Measurements from ENCODE around the gene CCNY. TPM values are rescaled to one million over a fixed set of nuclear protein-coding genes. Genes with fewer than 3 reads are reported as not detected.

The CCNY gene
- total RNA-seq, 1 experiment from 2014 or later, result 40.1 TPM

DNA sequence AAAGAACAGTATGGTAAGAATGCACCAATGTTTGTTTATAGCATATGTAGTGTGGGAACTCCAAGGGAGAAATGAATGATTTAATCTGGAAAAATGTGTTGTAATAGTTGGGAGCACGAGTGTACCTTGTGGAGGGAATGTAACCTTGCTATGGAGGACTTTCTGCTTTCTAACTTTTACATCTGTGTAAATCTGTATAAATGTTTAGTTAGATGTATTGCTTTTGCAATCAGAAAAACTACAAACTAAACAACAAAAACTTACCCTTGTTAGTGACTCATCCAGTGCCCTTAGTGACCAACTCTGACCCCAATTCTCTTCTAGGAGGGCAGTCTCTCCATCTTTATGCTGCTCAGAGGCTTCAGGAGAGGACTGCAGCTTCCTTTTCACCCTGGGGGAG, 89.3 kb downstream of the CCNY start:
- no peak for DNase-seq (ENCODE audit: low read depth)

GRCh38 chr10:35426657-35427056, 90.3 kb downstream of the CCNY start:
- no peak for DNase-seq (ENCODE audit: low read depth)

- DNase-seq (ENCODE audit: low read depth), result no peak
Measured at GRCh38 chr10:35427543-35427942, 91.2 kb downstream of the CCNY start.

DNA sequence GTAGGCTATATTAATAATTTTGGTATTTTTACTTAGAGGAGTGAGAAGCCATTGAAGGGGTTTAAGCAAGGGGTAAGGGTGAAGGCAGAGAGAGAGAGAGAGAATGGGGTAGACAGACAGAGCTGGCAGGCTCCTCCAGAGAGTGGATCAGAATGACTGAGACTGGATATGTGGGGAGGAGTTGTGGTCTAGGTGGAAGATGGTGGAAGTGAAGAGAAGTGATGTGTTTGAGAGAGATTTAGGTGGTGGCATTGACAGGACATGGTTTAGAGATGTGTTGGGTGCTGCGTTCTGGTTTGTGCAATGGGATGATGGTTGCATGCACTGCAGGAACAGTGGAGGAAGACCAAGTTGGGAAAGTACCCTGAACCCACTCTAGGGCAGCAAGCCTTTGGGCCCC, 92.2 kb downstream of the CCNY start:
- DNase-seq (ENCODE audit: low read depth), result no peak

DNA sequence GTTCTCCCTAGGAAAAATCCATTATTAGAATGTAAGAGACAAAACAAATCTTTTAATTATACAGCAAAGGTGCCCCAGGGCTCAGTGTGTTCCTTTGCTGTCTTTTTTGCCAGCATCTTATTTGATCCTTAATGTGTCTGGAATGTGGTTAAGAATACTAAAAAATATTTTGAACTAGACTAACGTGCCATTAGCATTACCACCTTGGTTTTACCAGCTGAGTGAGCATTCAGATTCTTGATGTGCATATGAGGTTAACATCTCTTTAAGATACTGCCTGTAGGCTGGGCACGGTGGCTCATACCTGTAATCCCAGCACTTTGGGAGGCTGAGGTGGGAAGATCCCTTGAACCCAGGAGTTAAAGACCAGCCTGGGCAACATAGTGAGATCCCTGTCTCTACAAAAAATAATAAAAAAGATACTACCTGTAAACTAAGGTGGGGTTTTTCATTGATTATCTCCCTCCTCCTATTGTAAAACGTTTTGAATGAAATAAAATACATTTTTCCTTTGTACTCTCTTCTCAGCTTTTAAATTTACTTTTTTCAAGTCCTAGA, 96.6 kb downstream of the CCNY start:
- no peak for DNase-seq (ENCODE audit: low read depth)

- peak; percentile 76 for DNase-seq (ENCODE audit: low read depth)
Measured at GRCh38 chr10:35433851-35434426, 97.6 kb downstream of the CCNY start.

DNA sequence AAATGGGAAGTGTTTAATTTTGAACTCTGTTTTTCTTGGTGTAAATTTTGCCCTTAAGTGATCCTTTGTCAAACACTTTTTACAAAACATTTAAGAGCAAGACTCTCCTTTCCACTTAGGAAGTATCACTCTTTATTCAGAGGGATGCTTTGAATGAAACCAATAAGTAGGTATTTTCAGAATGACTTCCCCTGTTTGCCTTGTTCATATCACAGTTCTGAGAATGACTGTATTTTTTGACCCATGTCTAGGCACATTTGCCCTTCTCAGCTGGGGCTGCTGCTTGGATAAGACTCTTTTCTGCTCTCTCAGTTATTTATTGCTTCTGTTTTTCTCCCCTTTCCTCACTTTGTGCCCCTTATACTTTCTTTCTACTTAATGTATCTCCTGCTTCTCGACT, 98.2 kb downstream of the CCNY start:
- DNase-seq (ENCODE audit: low read depth), result no peak

- no peak for DNase-seq (ENCODE audit: low read depth)
Measured at GRCh38 chr10:35435824-35436223, 99.5 kb downstream of the CCNY start.

GRCh38 chr10:35437829-35438228, 101.5 kb downstream of the CCNY start:
- no peak for DNase-seq (ENCODE audit: low read depth)

- no peak for DNase-seq (ENCODE audit: low read depth)
Measured at GRCh38 chr10:35438718-35439571, 102.6 kb downstream of the CCNY start.

DNA sequence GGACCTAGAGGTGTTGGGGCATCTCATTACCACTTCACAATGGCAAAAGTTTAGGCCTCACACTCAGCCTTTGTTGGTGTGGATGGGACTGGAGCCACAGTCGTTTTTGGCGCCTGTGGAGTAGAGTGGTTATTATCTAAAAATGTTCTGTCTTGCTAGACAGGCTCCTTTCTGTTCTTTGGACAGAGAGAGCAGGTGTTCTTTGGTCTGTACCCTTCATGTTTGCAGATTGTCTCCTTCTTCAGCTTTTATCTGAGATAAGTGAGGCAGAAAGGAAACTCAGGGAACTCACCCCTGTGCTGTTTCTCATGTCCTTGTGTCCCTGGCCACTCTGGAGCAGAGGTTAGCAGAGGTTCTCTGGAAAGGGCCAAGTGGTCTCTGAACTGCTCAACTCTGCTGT, 103.7 kb downstream of the CCNY start:
- DNase-seq (ENCODE audit: low read depth), result no peak

- DNase-seq (ENCODE audit: low read depth), result no peak
Measured at GRCh38 chr10:35442028-35442427, 105.7 kb downstream of the CCNY start.

DNA sequence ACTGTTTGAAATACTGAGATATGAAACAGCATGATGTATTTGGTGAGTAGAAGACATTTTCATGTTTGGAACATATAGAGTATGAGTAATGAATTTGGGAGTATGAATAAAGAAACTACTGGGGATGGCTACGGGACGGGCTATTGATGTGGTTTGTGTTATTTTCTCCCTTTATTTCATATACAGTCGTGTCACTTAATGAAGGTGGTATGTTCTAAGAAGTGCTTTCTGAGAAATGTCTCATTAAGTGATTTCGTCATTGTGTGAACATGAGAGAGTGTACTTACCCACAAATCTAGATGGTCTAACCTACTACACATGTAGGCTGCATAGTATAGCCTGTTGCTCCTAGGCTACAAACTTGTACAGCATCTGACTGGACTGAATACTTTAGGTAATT, 106.3 kb downstream of the CCNY start:
- no peak for DNase-seq (ENCODE audit: low read depth)

DNA sequence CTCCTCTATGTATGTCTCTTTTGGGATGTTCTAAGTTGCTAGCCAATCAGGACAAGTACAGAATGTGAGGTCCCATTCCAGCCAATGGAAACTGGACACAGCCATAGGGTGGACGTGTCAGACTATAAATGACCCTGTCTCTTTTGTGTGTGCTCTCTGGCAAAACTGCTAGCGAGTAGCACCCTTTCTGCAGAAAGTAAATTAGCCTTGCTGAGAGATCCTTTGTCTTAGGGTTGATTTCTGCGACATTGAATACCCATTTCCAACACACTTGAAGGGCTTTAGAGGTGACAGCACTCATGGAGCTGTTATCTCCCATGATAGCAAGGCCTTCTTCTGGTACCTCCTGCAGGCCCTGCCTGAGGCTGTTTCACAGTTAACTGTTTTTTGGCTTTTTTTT, 107.5 kb downstream of the CCNY start:
- no peak for DNase-seq (ENCODE audit: low read depth)

- DNase-seq (ENCODE audit: low read depth), result no peak
Measured at GRCh38 chr10:35445150-35445884, 109.0 kb downstream of the CCNY start.

DNA sequence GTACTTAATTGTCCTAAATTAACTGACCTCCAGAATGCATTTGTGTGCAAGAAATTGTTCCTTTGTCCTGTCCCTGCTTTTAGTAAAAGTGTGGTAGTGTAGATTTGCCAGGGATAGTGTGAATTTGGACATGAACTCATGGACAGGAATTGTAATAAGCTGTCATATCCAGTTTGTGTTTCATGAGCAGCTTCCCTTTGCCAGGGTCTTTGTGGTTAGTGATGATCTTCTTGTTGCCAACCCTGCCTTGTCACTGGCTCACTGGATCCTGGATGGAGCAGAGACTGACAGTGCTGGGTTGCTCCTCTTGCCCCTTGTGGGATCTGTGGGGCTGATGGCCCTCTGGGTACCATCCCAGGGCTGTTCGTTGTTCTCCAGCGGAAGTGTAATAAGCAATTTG, 110.1 kb downstream of the CCNY start:
- DNase-seq (ENCODE audit: low read depth), result no peak

DNA sequence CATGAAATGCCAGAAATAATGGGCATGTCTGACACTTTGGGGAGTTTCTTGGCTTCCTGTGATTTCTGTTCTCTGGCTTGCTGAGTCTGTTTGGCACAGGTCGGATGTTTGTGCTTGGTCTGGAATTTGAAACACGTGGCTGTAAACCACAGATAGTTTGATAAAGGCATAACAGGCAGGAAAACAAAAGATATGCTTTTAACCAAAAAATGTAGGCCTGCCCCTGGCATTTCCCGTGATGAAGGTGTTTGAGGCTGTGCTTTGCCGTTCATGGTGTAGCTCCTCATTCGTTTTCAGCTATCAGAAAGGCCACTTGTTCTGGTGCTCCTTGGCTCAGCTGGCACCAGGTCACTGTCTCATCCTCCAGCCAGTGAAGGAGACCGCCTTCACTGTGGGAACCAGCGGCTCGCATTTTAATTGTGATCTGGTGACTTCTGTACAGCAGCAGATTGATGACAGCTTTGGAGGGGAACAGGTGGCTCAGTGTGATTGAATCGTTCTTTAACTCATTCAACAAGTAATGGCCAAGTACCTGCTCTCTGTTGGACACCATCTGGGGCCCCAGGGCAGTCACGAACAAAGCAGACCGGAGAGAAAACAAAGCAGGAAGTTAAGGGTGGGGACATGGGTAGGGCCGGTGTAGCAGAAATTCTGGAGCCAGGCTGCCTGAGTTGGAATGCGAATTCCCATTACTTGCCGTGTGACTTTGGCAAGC, 111.5 kb downstream of the CCNY start:
- peak; percentile 50 for DNase-seq (ENCODE audit: low read depth)

DNA sequence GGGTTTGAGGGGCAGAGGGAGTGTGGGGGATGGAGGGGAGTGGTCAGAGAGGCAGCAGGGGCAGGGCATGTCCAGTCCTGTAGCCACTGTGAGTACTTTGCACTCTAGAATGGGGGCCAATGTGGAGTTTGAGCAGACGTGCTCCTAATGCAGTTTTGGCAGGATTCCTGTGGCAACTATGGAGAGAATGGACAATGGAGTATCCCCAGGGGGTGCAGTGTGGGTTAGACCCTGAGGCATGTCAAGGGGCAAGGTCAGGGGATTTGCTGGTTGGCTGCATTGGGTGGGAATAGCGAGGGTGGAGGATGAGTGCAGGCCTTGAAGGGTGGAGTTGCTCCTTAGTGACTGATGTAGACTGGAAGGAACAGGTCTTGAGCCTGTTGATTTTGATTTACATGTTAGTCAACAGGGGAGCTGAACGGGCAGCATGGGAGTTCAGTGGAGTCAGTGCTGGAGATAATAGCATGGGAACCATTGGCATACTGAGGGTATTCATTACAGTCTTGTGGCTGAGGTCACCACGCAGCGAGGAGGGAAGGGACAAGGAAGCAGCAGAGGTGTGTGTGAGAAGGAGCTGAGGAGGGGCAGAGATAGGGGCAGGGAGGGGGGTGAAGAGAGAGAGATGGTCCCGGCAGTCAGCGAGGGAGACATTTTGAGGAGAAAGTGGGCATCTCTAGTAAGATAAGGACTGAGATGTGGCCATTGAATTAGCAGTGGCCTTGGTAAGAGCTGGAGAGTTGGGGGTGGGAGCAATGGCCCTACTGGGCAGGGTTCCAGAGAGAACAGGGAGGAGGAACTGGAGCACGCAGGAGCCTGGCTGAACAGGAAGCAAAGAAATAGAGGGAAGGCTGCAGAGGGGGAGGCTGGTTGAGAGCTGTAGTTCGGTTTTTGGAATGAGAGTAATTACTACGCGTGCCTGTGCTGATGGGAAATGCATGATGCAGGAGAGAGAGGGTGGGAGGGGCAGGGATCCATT, 112.7 kb downstream of the CCNY start:
- DNase-seq (ENCODE audit: low read depth), result peak; percentile 30

GRCh38 chr10:35449944-35450343, 113.6 kb downstream of the CCNY start:
- DNase-seq (ENCODE audit: low read depth), result no peak

- DNase-seq (ENCODE audit: low read depth), result no peak
Measured at GRCh38 chr10:35451151-35452016, 115.1 kb downstream of the CCNY start.
